Measurements from ENCODE around the gene TMED4.

The TMED4 gene

GRCh38 chr7:44618045-44618444, 36.0 kb upstream of the TMED4 start:
- H3K4me3 ChIP-seq (ENCODE audit: low read depth, low read length): no peak overlapping the region
- no peak for TF ChIP-seq CTCF (IDR thresholded peaks at IDR 0.05; ENCODE audit: control insufficient read depth, extremely low read depth, insufficient read depth)
- no peak for DNase-seq (ENCODE audit: low read depth)

- H3K4me3 ChIP-seq (ENCODE audit: low read depth, low read length): no peak overlapping the region
- DNase-seq (ENCODE audit: low read depth): no peak
- no peak for TF ChIP-seq CTCF (IDR thresholded peaks at IDR 0.05; ENCODE audit: control insufficient read depth, extremely low read depth, insufficient read depth)
Observed at GRCh38 chr7:44617225-44617890, 35.3 kb upstream of the TMED4 start.

GRCh38 chr7:44616545-44616944, 34.5 kb upstream of the TMED4 start:
- DNase-seq (ENCODE audit: low read depth): no peak
- no peak for TF ChIP-seq CTCF (IDR thresholded peaks at IDR 0.05; ENCODE audit: control insufficient read depth, extremely low read depth, insufficient read depth)
- H3K4me3 ChIP-seq (ENCODE audit: low read depth, low read length): no peak overlapping the region

GRCh38 chr7:44615793-44616192, 33.8 kb upstream of the TMED4 start:
- DNase-seq (ENCODE audit: low read depth): no peak
- no peak overlapping the region for H3K4me3 ChIP-seq (ENCODE audit: low read depth, low read length)
- no peak for TF ChIP-seq CTCF (IDR thresholded peaks at IDR 0.05; ENCODE audit: control insufficient read depth, extremely low read depth, insufficient read depth)

GRCh38 chr7:44615149-44615611, 33.1 kb upstream of the TMED4 start:
- no peak for DNase-seq (ENCODE audit: low read depth)
- H3K4me3 ChIP-seq (ENCODE audit: low read depth, low read length): no peak overlapping the region

GRCh38 chr7:44609829-44610228, 27.8 kb upstream of the TMED4 start:
- no peak for TF ChIP-seq CTCF (IDR thresholded peaks at IDR 0.05; ENCODE audit: control insufficient read depth, extremely low read depth, insufficient read depth)
- no peak for DNase-seq (ENCODE audit: low read depth)
- H3K4me3 ChIP-seq (ENCODE audit: low read depth, low read length): no peak overlapping the region

More at GRCh38 chr7:44615149-44615611, 33.1 kb upstream of the TMED4 start:
- no peak for TF ChIP-seq CTCF (IDR thresholded peaks at IDR 0.05; ENCODE audit: control insufficient read depth, extremely low read depth, insufficient read depth)

All from LNCaP clone FGC (cell line).